Embryonic facial prominence (tissue), 1 donor: Measurements from ENCODE around the gene BMP3.
A peak's percentile ranks its signal among the peaks of the same experiment; 100 is the strongest.

Experiments
- DNase-seq: peaks from one replicate; pipeline ENCODE4 v3.0.0-alpha.2; 2016; ENCODE audit errors: extremely low spot score

BMP3 gene

DNA sequence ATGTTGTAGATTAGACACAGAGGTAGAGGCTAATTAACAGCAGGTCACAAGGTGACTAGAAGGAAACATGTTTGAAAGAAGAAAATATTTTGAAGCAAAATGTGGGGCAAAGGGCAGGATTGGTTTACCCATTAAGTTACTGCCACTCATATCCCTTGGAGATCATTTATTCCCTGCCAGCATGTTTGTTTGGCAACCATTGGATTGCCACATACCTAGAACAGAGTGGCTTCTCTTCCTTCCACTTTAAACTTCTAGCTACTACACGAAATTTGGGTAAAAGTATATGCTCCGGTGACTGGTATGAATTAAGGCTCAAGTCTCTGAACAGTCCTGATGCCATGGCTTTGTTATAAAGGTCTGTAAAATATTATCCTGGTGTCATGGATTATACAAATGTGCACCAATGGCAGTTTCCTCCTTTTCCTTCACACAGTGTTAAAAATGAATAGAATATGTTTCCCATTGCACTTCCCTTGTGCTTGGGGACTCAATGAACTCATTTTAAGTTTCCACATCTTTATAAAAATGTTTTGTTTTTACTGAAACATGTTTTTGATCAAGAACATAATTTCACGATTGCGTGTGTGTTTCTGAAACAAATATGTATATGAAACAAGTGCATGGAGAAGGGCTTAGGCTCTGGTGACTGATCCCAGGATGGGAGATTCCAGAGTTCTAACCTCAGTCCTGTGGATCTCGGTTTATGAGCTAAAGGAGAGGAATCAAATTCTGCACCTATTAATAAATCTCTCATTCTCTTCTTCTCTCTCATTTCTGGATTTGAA is 12.3 kb downstream of the BMP3 start:
- DNase-seq: no peak

- no peak for DNase-seq
These were observed 18.8 kb downstream of the BMP3 start for GRCh38 chr4:81049330-81049729.

DNA sequence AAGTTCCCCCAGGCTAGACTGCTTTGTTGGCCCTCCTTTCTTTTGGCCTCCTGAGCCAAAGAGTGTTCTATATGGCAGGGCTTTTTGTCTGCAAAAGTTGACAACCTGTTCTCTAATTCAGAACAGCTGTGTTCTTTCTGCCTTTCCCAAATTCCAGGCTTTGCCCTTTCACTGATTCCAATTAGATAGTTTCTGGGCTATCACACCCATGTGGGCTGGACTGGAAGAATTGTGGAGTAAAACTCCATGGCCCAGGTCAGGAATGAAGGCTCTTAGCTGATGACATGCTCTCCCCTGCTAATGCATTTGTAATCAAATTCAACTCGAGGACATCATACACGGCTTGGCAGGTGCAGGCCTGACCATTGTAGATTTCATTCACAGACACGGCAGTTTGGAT is 19.4 kb downstream of the BMP3 start:
- DNase-seq: no peak

DNA sequence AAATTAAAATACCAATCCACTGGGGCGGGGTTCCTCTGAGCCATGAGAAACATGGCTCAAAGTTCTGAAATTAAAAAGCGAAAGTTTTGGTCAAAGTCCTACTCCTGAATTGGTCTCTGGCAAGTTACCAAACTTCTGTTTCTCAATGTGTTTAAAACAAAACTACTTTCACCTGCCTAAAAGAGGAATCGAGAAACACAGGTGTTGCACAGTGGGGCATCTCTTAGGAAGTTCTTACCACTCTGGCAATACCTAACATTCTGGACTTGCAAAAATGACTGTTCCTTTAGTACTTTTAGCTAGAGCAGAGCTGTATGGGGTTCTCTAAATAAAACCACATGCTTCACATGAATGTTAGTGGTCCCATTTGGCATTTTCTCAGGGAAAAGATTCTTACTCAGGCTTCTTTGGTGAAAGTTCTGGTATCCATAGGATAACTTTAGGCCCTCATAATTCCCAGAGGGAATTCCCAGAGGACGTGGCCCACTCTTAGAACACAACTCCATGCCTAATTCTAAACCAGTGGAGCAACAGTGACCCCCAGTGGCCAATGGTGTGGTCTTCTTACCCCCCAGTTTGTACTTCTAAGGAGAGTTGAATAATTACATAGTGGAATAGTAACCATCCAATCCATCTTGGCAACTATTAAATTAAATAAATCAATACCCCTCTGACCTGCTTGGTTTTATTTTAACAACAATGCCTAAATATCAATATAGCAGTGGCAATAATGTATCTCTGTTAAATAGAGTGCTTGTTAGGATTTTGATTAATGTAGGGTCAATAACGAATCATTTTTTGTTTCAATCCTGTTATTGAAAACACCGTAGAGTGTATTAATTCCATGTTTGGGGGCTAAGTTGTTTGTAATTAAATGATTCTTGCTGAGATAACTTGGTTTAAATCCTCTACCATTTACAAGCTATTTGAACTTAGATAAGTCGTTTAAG is 21.9 kb downstream of the BMP3 start:
- DNase-seq: no peak

DNA sequence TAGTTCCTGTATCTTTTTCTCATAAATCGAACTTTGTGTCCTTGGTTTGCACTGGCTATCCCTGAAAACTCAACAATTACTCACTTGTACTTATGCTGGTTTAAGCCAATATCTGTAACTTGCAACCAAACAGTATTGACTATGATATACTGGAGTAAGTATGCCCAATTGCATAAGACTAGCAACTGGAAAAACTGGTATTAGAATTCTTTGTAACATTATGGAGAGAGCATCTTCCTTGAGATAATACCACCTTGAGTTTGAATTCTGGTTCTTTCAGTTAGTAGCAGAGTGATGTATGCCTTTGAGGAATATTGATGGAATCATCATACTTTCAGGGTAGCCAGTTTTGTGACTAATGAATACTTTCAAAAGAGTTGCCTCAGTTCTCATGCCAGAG is 28.1 kb downstream of the BMP3 start:
- DNase-seq: no peak

GRCh38 chr4:81060587-81061343 is 30.3 kb downstream of the BMP3 start:
- DNase-seq: no peak

DNA sequence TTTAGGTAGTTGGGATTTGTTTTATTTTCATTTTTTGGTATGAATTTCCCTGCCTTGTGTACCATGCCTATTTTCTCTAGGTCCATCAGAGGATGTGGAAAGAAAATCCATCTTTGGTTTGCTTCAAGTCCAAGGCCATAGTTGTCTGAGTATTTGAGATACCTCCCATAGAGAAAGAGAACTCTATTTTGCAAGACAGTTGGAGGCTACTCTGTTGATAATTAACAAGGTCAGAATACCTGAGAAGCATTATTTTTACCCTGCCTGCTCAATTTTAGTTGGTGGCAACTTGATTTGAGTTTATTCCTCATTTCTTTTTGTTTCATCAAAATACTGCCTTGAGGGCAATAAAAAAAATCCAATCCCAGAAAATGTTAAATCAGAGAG is 30.8 kb downstream of the BMP3 start:
- no peak for DNase-seq

GRCh38 chr4:81062001-81062400 is 31.5 kb downstream of the BMP3 start:
- no peak for DNase-seq

GRCh38 chr4:81065446-81065845 is 34.9 kb downstream of the BMP3 start:
- no peak for DNase-seq

- peak; percentile 67 for DNase-seq
These were observed 39.3 kb downstream of the BMP3 start for GRCh38 chr4:81069706-81070331.

- no peak for DNase-seq
These were observed 40.5 kb downstream of the BMP3 start for GRCh38 chr4:81071013-81071412.

DNA sequence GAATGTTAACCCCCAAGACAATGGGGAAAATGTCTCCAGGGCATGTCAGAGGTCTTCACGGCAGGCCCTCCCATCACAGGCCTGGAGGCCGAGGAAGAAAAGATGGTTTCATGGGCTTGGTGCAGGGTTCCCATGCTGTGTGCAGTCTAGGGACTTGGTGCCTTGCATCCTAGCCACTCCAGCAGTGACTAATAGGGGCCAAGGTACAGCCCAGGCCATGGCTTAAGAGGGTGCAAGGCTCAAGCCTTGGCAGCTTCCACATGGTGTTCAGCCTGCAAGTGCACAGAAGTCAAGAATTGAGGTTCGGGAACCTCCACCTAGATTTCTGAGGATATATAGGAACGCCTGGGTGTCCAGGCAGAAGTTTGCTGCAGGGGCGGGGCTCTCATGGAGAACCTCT is 50.6 kb downstream of the BMP3 start:
- DNase-seq: no peak

GRCh38 chr4:81084029-81084428 is 53.5 kb downstream of the BMP3 start:
- DNase-seq: no peak

- DNase-seq: no peak
These were observed 54.1 kb downstream of the BMP3 start for GRCh38 chr4:81084634-81085033.

DNA sequence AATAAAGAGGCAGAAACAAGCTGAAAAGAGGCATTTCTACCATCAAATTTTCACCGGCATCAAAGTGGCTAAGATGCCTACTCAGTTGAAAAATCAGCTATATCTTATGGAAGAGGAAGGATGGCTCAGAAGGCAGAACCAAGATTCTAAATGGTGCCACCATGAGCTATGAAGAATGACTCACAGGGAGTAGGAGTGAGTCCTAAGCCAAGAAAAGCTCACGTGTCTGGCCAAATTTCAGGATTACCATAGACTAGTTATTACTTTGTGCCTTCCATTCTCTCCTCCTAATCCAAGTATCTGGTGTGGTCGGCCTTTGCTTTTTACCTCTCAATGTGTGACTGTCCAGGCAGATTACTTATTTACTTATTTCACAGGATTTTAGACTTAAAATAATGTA is 54.8 kb downstream of the BMP3 start:
- DNase-seq: no peak

GRCh38 chr4:81085979-81086378 is 55.5 kb downstream of the BMP3 start:
- DNase-seq: no peak

DNA sequence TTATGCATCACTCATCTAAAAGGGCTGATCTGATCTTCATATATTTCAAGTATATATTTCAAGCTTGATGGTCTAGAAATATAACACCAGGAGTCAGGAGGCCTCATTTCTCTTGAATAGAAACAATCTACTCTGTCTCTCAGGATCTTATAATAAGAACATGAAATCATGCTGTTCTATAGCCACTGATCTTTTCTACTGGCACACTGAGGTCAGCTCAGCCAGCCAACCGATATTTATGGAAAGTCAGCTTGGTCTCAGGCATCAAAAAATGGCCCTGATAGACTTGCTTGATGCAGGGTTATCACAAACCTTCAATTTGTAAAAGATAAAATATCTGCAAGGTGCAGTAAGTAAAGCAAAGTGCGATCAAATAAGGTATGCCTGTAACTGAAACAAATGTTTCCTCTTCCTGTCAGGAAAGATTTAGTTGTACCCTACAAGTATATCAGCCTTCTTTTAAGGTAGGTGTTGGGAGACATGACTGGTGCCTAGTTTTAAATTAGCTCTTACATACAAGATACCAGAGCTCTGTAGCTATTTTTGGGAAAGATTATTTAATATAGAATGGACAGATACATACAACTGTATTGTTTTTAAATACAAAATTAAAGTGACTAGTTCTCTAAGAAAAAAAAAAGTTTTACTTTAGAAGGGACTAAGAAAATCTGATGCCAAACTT is 63.4 kb downstream of the BMP3 start:
- no peak for DNase-seq

GRCh38 chr4:81095389-81095788 is 64.9 kb downstream of the BMP3 start:
- no peak for DNase-seq

DNA sequence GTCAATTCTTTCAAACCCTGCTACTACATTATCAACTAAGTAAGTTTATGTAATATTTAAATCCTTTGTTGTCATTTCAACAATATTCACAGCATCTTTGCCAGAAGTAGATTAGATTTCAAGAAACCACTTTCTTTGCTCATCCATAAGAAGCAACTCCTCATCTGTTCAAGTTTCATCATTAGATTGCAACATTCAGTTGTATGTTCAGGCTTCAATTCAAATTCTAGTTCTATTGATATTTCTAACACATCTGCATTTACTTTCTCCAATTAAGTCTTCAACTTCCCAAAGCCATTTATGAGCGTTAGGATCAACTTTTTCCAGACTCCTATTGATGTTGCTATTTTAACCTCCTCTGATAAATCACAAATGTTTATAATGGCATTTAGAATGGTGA is 66.1 kb downstream of the BMP3 start:
- DNase-seq: no peak

DNA sequence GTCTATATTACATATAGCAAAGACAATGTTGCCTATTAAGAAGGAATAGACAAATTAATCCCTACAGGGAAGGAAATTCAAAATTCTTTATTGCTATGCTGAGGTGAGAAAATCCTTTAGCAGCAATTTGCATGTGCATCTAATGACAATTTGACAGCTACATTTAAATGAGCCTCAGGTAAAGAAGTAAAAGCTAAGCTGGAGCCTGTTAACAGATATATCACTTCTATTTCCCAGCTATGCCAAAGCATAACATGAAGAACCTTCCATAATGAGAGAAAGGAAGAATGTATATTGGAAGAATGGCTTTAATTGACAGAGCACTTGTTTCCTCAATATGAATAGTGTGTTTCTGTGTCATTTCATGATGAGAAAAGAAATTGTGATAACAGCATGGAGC is 71.6 kb downstream of the BMP3 start:
- no peak for DNase-seq

GRCh38 chr4:81106150-81106549 is 75.6 kb downstream of the BMP3 start:
- no peak for DNase-seq
